ENCODE measurements around the gene SYPL1. TPM values are rescaled to one million over a fixed set of nuclear protein-coding genes. Genes with fewer than 3 reads are reported as not detected.

SYPL1 gene
- polyA plus RNA-seq, 1 of the 3 experiments (the other 2 are of a cell fraction), result 72.4 TPM

- no peaks in the 10 kb centered on the region for H3K9me2 ChIP-seq
- H3K27ac ChIP-seq (ENCODE audit: low read depth in 2 of 2, low read length in 1 of 2), result no peak overlapping the region
- no peaks in the 10 kb centered on the region for H3F3A ChIP-seq (replicated peaks; ENCODE audit: insufficient read depth)
- H3K27me3 ChIP-seq (ENCODE audit: insufficient read depth), result no peaks in the 10 kb centered on the region
- H3K9me3 ChIP-seq, result no peaks in the 10 kb centered on the region
- H3K4me3 ChIP-seq (ENCODE audit: low read depth in 2 of 2, low read length in 1 of 2), result no peak overlapping the region
- TF ChIP-seq PBX3 (IDR thresholded peaks at IDR 0.05), result no peak
- DNase-seq, result no peak
- POLR2A ChIA-PET, result no interaction called here
- WGBS (ENCODE audit: low lambda C conversion rate), result 94% methylated on average over 7 of the region's 9 CpGs
- H2AFZ ChIP-seq (ENCODE audit: low read depth), result no peak overlapping the region
- CTCF ChIA-PET, result interaction anchor here (0.8 to 9.0 kb wide), 6 partner anchors 13 to 94 kb away, joined by 3 to 109 read pairs (median 6); no protein-coding TSS in a partner anchor
- H3K9ac ChIP-seq, result no peak overlapping the region
- no peaks in the 10 kb centered on the region for H3K36me3 ChIP-seq (replicated peaks in 1 of 2; ENCODE audit: control insufficient read depth in 1 of 2, insufficient read depth in 2 of 2, low read length in 1 of 2)
- H4K20me1 ChIP-seq (ENCODE audit: insufficient read depth), result no peaks in the 10 kb centered on the region
- H3K79me2 ChIP-seq (ENCODE audit: insufficient read depth), result no peaks in the 10 kb centered on the region
- H3K4me2 ChIP-seq, result no peak overlapping the region
- H3K4me1 ChIP-seq (ENCODE audit: control insufficient read depth in 1 of 2, insufficient read depth in 2 of 2, low read depth in 1 of 2, low read length in 1 of 2), result peaks cover 13 to 48% of the 10 kb centered on the region in 2 experiments
Measured at GRCh38 chr7:106074257-106074656, 37.9 kb downstream of the SYPL1 start.

GRCh38 chr7:106073701-106074100 is 38.4 kb downstream of the SYPL1 start:
- CTCF ChIA-PET, result interaction anchor here (0.8 to 9.0 kb wide), 8 partner anchors 13 to 103 kb away, joined by 3 to 109 read pairs (median 7); no protein-coding TSS in a partner anchor
- no peaks in the 10 kb centered on the region for H3F3A ChIP-seq (replicated peaks; ENCODE audit: insufficient read depth)
- no peaks in the 10 kb centered on the region for H3K9me2 ChIP-seq
- TF ChIP-seq IRF3 (IDR thresholded peaks at IDR 0.05; ENCODE audit: low read depth, low read length) (no peak), POLR2AphosphoS5 (IDR thresholded peaks at IDR 0.05; ENCODE audit: low read depth, low read length) (no peak), GATA2 (CRISPR knock-in tag; IDR thresholded peaks at IDR 0.05) (no peak), USF2 (IDR thresholded peaks at IDR 0.05; ENCODE audit: borderline replicate concordance, low read depth, low read length) (no peak), MAX (IDR thresholded peaks at IDR 0.05; ENCODE audit: low read depth) (no peak), EP300 (IDR thresholded peaks at IDR 0.05; ENCODE audit: borderline replicate concordance in 1 of 2, low read depth in 1 of 2, low read length in 1 of 2) (no peak)
- TF ChIP-seq, protein P1, sequence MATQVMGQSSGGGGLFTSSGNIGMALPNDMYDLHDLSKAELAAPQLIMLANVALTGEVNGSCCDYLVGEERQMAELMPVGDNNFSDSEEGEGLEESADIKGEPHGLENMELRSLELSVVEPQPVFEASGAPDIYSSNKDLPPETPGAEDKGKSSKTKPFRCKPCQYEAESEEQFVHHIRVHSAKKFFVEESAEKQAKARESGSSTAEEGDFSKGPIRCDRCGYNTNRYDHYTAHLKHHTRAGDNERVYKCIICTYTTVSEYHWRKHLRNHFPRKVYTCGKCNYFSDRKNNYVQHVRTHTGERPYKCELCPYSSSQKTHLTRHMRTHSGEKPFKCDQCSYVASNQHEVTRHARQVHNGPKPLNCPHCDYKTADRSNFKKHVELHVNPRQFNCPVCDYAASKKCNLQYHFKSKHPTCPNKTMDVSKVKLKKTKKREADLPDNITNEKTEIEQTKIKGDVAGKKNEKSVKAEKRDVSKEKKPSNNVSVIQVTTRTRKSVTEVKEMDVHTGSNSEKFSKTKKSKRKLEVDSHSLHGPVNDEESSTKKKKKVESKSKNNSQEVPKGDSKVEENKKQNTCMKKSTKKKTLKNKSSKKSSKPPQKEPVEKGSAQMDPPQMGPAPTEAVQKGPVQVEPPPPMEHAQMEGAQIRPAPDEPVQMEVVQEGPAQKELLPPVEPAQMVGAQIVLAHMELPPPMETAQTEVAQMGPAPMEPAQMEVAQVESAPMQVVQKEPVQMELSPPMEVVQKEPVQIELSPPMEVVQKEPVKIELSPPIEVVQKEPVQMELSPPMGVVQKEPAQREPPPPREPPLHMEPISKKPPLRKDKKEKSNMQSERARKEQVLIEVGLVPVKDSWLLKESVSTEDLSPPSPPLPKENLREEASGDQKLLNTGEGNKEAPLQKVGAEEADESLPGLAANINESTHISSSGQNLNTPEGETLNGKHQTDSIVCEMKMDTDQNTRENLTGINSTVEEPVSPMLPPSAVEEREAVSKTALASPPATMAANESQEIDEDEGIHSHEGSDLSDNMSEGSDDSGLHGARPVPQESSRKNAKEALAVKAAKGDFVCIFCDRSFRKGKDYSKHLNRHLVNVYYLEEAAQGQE (IDR thresholded peaks at IDR 0.05; ENCODE audit: low read depth, low read length), result no peak
- no peak overlapping the region for H3K4me3 ChIP-seq (ENCODE audit: low read depth in 2 of 2, low read length in 1 of 2)
- no peaks in the 10 kb centered on the region for H3K9me3 ChIP-seq
- H3K79me2 ChIP-seq (ENCODE audit: insufficient read depth), result no peaks in the 10 kb centered on the region
- H4K20me1 ChIP-seq (ENCODE audit: insufficient read depth), result no peaks in the 10 kb centered on the region
- no peak overlapping the region for H3K9ac ChIP-seq
- no peak overlapping the region for H2AFZ ChIP-seq (ENCODE audit: low read depth)
- POLR2A ChIA-PET, result no interaction called here
- WGBS (ENCODE audit: low lambda C conversion rate), result 94% methylated on average over 3 of the region's 3 CpGs
- H3K4me1 ChIP-seq (ENCODE audit: control insufficient read depth in 1 of 2, insufficient read depth in 2 of 2, low read depth in 1 of 2, low read length in 1 of 2), result peaks cover 19 to 54% of the 10 kb centered on the region in 2 experiments
- H3K36me3 ChIP-seq (replicated peaks in 1 of 2; ENCODE audit: control insufficient read depth in 1 of 2, insufficient read depth in 2 of 2, low read length in 1 of 2), result no peaks in the 10 kb centered on the region
- no peak overlapping the region for H3K4me2 ChIP-seq
- DNase-seq, result no peak
- H3K27me3 ChIP-seq (ENCODE audit: insufficient read depth), result no peaks in the 10 kb centered on the region
- no peak overlapping the region for H3K27ac ChIP-seq (ENCODE audit: low read depth in 2 of 2, low read length in 1 of 2)

Measured in SK-N-SH (cell line).